IMR-90 (cell line): Measurements from ENCODE around the gene MRPS22.

Source experiments
- BHLHE40 ChIP-seq: fragments of 150-350 bp; IDR thresholded peaks from 2 replicates; pipeline ENCODE4 v1.6.1; 2016; ENCODE audit warnings: mild to moderate bottlenecking, low read depth, low read length
- CEBPB ChIP-seq: IDR thresholded peaks from 2 replicates; pipeline ENCODE4 v1.6.1; 2012; ENCODE audit warnings: low read depth, low read length, improper control_type of control experiment
- CHD1 ChIP-seq: IDR thresholded peaks from 2 replicates; pipeline ENCODE4 v1.6.1; 2012; ENCODE audit warnings: low read depth, low read length, improper control_type of control experiment
- FOS ChIP-seq: fragments of 150-350 bp; IDR thresholded peaks from 2 replicates; pipeline ENCODE4 v1.6.1; 2016; ENCODE audit warnings: low read depth, low read length
- MAFK ChIP-seq: IDR thresholded peaks from 2 replicates; pipeline ENCODE4 v1.6.1; 2012; ENCODE audit warnings: low read depth, low read length, improper control_type of control experiment
- MXI1 ChIP-seq: IDR thresholded peaks from 2 replicates; pipeline ENCODE4 v1.6.1; 2012; ENCODE audit warnings: low read depth, mild to moderate bottlenecking, low read length, moderate library complexity, borderline replicate concordance
- POLR2A ChIP-seq: IDR thresholded peaks from 2 replicates; pipeline ENCODE4 v1.6.1; 2012; ENCODE audit warnings: mild to moderate bottlenecking, low read depth, low read length
- RAD21 ChIP-seq: IDR thresholded peaks from 2 replicates; pipeline ENCODE4 v1.6.1; 2012; ENCODE audit warnings: low read length, improper control_type of control experiment
- RCOR1 ChIP-seq: IDR thresholded peaks from 2 replicates; pipeline ENCODE4 v1.6.1; 2012; ENCODE audit warnings: mild to moderate bottlenecking, low read length, improper control_type of control experiment; ENCODE audit not compliant: insufficient replicate concordance
- SMC3 ChIP-seq: fragments of 150-350 bp; IDR thresholded peaks from 2 replicates; pipeline ENCODE4 v1.6.1; 2016; ENCODE audit warnings: low read depth, mild to moderate bottlenecking, antibody characterized with exemption, low read length, moderate library complexity
- TF ChIP-seq, protein P1 (sequence below): conservative IDR thresholded peaks from 2 replicates; pipeline ENCODE4 v1.5.1; 2012; ENCODE audit warnings: mild to moderate bottlenecking, low read depth, low read length, improper control_type of control experiment
- TF ChIP-seq, protein P2 (sequence below): fragments of 150-350 bp; IDR thresholded peaks from 2 replicates; pipeline ENCODE4 v1.6.1; 2017; ENCODE audit warnings: mild to moderate bottlenecking, antibody characterized with exemption, low read length, low read depth

DNA sequence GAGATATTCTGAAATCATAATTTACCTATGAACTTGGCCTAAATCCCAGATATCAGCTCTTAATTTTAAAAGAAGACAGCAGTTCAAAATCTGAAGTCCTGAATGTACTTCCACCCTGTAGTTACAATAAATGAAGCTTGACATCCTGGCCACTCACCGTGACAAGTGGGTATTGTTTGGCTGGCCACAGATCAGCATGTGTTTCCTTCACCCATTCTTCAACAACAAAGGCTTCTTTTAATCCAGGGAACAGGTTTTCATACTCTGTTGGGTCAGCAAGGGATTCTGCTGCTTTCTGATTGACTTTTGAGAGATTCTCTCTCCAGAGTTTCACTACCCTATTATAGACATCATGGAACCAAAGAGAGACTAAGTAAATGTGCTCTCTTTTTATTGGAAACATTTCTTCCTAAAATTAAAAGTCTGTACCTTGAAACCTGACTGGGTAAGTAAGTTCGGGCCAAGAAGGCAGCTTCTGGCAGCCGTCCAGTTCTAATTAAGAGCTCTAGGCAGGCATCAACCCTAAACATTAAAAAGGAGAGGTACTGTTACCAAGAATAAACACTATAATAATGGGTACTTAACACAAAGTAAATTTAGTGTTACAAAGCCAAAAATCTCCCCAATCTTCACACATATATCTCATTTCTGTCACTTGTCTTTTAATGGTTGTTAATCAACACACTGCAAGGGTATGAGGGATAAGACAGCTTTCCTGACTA is 15.2 kb downstream of the MRPS22 start:
- TF ChIP-seq, protein P1, sequence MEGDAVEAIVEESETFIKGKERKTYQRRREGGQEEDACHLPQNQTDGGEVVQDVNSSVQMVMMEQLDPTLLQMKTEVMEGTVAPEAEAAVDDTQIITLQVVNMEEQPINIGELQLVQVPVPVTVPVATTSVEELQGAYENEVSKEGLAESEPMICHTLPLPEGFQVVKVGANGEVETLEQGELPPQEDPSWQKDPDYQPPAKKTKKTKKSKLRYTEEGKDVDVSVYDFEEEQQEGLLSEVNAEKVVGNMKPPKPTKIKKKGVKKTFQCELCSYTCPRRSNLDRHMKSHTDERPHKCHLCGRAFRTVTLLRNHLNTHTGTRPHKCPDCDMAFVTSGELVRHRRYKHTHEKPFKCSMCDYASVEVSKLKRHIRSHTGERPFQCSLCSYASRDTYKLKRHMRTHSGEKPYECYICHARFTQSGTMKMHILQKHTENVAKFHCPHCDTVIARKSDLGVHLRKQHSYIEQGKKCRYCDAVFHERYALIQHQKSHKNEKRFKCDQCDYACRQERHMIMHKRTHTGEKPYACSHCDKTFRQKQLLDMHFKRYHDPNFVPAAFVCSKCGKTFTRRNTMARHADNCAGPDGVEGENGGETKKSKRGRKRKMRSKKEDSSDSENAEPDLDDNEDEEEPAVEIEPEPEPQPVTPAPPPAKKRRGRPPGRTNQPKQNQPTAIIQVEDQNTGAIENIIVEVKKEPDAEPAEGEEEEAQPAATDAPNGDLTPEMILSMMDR, result no peak
- no peak for TF ChIP-seq RAD21
- TF ChIP-seq CHD1, result no peak
- no peak for TF ChIP-seq POLR2A
- TF ChIP-seq, protein P2, sequence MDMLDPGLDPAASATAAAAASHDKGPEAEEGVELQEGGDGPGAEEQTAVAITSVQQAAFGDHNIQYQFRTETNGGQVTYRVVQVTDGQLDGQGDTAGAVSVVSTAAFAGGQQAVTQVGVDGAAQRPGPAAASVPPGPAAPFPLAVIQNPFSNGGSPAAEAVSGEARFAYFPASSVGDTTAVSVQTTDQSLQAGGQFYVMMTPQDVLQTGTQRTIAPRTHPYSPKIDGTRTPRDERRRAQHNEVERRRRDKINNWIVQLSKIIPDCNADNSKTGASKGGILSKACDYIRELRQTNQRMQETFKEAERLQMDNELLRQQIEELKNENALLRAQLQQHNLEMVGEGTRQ, result no peak
- TF ChIP-seq BHLHE40, result no peak
- TF ChIP-seq MXI1, result no peak
- no peak for TF ChIP-seq FOS
- no peak for TF ChIP-seq SMC3
- no peak for TF ChIP-seq MAFK
- TF ChIP-seq CEBPB, result no peak
- no peak for TF ChIP-seq RCOR1
